Measurements from ENCODE around the gene ALX3.
"Not testable (repeated sequence)": the region's sequence is repeated elsewhere in the genome, so short reads cannot be mapped to it uniquely, and the experiment has no call there.

The ALX3 gene

DNA sequence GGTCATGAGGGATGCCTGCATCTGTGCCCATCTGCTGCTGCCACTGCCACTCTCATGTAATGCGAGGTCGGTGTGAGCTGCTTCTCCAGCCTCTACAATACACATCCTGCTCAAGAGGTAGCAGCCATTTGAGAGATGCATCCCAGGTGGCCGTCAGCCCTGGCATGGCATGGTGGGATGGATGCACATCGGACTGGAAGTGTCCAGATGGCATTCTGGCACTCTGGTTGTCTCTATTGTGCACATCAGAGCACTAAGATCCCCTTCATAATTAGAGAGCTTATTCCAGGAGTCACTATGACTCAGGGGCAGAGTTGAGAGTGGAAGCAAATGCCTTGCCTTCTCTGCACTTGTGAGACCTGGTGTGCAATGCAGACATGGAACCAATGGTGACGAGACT lies 32.2 kb downstream of the ALX3 start:
- DNase-seq, result no peak

DNA sequence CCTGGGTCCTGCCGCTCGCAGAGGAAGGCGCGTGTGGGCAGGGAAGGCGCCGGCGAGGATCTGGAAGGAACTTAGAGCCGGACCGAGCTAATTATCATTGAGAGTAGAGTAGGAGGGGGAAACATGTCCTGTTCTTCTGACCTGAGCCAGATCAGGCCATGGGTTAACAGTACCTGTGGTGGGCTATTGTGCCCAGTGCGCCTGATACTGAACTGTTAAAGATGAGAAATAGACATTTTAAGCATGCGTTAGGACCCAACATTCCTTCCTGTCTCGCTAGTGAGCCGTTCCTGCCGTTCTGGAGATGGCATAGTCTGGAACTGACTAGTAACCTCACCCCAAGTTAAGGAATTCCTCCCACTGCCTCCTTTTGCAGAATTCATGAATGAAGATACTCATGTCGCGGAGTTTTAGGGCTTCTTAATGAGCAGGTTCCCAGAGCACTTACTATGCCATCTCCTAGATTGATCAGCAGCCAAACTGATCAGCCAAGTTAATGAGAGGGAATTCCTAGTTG lies 35.2 kb downstream of the ALX3 start:
- DNase-seq, result peak; percentile 52

DNA sequence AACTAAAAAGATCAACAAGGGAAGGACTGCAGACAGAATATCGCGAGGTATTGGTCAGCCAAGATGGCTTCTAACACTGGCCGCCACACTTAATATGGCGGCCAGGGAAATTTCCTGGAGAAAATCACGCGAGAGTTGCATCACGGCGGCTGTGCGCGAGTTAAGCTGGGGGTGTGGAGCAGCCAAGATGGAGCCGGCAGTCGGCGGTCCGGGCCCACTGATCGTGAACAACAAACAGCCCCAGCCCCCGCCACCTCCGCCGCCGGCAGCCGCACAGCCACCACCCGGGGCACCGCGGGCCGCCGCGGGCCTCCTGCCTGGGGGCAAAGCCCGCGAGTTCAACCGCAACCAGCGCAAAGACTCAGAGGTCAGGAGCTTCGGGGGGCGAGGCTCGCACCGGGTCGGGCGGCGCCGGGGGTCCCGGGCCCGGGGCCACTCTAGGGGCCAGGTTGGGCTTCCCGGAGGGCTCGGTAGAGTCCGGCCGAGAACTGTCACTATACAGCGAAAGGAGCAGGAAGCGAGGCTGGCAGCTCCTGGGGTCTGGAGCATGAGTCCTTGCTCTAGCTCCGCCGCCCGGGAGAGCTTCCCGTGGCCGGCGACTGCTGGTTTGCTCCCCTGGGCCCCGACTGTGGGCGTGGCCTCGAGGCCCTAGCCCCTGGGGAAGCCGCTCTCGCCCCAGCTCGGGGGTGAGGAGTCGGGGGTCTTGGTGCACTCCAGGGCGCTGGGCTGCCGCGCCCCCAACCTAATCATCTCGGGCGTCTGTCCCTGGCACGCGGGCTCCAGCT lies 35.8 kb downstream of the ALX3 start, which contains the start of gene STRIP1:
TSS of gene STRIP1 (plus strand) at position 174 of the 785 bp plus-strand sequence. CDS start at position 188, 14 bp downstream.
- peak; percentile 95 for DNase-seq

DNA sequence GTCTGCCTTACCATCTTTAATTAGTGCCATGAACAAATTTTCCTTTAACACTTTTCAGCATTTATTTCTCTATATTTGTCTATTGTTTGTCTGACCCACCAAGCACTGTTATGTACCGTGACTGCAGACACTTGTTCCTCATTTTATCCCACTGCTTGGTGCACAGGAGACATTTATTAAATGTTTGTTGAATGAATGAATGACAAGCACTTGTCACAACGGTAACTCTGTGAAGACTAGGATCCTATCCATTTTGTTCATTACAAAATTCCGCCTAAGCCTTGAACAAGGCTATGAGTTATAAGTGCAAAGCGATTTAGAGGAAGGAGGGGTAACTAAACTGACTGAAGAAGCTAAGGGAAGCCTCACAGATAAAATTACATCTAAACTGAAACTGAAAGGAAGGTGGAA lies 36.4 kb downstream of the ALX3 start:
- DNase-seq, result no peak

DNA sequence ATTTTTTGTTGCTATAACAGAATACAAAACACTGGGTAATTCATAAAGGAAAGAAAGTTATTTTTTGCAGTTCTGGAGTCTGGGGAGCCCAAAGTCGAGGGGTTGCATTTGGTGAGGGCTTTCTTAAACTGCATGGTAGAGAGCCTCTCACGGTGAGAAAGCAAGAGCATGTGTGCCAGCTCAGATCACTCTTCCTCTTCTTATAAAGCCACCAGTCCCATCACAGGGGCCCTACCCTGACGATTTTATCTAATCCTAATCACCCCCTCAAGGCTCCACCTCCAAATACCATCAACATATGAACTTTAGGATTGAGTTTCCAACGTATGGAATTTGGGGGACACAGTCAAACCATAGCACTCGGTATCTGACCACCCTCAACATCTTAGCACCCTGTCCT lies 37.1 kb downstream of the ALX3 start:
- DNase-seq, result no peak

DNA sequence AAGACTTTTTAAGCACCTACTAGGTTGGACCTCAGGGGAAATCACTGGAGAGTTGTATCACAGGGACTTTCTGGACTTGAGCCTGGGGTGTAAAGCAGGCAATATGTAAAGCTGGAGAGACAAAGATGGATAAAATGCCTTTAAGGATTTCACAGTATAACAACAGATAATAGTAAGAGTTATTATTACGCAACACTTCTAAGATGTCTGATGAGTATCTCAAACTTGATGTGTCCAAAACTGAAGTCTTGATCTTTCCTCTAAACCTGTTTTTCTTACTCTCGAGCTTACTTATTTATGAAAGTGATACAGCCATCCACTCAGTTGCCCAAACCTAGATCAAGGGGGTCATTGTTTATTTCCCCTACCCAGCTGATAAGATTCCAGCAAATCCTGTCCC lies 38.1 kb downstream of the ALX3 start:
- no peak for DNase-seq

DNA sequence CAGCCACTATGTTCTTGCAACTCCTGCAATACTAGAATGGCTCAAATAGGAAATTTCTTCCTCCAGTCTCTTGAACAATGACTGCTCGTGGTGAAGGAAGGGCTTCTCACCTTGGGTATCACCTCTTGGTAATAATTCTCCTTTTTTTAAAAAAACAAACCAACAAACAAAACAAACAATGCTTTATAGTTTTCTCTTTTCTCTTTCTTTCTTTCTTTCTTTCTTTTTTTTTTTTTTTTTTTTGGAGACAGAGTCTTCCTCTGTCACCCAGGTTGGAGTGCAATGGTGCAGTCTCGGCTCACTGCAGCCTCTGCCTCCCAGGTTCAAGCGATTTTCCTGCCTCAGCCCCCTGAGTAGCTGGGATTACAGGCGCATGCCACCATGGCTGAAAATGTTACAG lies 39.8 kb downstream of the ALX3 start:
- DNase-seq, result not testable (repeated sequence)

DNA sequence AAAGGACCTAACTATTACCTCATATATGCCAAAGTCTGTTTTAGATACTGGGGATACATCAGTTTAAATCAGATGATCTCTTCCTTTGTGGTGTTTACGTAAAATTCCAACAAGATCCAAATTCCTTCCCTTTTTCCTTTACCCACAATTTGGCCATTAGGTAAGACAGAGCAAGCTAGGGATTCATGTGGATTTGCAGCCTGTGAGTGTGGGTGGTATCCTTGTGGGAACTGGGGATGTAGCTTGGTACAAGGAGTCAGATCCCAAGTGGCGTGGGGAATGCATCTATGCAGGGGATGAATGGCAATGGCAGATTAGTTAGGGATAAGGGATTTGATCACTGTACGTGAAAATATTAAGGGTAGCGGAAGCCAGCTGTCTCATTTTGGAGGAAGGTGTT lies 45.9 kb downstream of the ALX3 start:
- DNase-seq, result no peak

DNA sequence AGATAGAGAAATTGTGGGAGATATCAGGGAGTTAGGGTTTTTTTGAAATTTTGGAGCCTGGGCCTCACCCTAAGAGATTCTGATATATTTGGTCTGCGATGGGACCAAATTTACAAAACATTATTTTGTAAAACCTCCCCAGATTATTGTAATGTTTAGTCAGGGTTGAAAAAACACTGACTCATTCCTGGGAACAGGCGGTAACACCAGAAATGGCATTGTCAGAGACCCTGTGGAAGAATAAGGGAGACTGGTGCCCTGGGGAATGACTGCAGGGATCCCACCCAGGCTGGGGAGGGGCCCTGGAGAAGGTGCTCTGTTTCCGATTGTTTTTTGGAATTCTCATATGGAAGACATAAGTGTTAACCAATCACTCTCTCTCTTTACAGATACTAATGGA lies 49.2 kb downstream of the ALX3 start:
- DNase-seq, result no peak

DNA sequence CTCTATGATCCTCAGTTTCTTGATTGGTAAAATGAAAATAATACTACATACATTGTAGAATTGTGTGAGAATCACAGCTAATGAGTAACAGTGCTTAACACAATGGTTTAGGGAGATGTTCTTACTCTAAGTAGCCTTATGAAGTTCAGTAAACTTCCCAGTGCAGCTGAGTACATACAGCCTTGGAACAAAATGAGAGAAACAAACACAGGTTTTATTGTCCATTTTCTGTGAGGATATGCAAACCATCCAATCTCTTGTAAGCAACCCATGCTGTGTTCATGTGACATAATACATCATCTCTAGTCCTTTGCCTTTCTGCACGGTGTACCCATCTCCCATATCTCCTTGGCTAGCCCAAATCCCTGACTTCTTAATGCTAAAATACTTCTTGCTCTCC lies 50.7 kb downstream of the ALX3 start:
- no peak for DNase-seq

DNA sequence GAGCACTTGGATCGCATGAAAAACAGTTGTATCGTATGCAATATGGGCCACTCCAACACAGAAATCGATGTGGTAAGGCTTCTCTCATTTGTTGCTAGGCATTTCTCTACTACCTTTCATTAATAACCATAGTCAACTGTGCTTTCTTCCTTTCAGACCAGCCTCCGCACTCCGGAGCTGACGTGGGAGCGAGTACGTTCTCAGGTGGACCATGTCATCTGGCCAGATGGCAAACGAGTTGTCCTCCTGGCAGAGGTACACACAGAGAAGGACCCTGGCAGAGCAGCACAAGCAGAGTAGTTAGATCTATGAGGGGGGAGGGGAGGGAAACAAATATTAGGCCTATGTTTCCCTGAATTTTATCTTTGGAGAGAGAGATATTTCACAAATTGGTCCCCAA lies 52.1 kb downstream of the ALX3 start:
- DNase-seq, result no peak

DNA sequence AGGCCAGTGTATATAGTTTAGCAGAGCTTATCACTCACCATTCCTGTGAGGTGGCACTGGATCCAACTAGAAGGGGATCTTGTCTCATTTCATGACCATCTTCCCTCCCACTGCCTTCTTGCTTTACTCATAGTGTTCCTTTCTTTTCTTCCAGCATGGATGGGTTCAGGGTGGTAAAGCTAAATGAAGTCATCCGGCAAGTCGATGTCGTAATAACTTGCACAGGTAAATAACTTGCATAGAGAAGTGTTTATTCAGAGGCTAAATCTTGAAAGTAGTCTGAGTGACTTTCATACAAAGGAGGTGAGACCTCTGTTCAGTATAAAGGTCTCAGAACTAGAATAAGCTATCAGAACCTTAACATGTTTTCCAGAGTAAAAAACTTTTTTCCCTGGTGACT lies 52.7 kb downstream of the ALX3 start:
- no peak for DNase-seq

DNA sequence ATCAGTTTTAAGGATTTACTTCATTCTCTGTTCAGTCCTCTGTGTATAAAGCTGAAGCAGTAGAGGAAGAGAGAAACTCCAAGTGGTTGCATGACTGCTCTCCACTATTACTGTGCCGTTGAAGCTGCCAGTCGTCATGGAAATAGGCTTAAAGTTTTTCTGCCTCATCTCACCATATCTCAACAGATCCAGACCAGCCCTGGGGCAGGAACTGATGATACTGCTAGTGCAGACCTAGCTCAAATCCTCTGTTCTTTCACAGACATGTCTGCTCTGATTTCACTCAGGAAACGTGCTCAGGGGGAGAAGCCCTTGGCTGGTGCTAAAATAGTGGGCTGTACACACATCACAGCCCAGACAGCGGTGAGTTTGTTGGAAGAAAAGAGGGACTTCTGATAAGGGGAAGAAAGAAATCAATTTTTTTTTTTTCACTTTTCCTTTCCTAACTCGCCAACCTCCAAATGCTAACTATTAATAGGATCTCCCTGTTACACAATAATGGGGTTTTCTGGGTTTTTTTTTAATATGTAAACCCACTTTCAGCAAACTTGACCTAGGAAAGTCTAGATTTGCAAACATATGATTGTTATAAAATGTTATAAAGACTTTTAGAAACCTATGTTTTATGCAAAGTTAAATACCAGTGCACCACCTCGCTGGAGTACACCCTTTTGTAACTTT lies 58.2 kb downstream of the ALX3 start:
- no peak for DNase-seq

DNA sequence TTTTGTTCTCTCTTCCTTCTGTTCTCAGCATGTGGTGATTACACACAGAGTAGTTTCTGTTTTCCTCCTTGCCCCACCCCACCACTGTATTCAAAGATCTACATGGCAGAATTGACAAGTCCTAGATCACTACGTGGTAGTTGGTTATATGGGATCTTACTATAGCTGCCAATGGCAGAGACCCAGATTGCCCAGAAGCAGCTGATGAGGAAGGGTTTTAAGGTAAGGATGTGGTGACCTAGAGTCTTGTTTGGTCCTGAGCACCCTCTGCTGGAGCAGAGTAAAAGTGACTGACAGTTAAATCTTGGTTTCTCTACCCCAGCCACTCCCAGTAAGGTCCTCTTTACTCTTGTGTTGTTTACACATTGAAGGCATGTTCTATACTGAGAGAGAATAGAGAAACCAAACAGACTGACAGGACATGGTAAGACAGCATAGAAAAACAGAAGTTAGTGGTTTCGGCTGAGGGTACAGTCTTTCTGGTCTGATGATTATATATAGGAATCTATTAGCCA lies 58.9 kb downstream of the ALX3 start:
- peak; percentile 44 for DNase-seq

Measured in NCI-H510A treated with DMSO at 0.1 percent for 48 hours (cell line).